PC-3 (cell line): ENCODE measurements around the gene YWHAQ. TPM values are rescaled to one million over a fixed set of nuclear protein-coding genes. Genes with fewer than 3 reads are reported as not detected.
"Not testable (repeated sequence)": the region's sequence is repeated elsewhere in the genome, so short reads cannot be mapped to it uniquely, and the experiment has no call there.

ENCODE experiments used
- ATAC-seq: fragments of 200-7000 bp; cut with Tn5 transposase; 2 replicates; pipeline ENCODE4 v1.9.1; 2020; ENCODE audit warnings: mild to moderate bottlenecking, moderate library complexity
- BruUV-seq: library from RNA; stranded (reverse); fragments of 400-500 nt; replicated peaks from 2 replicates; lab custom pipeline; 2021; lab: Mats Ljungman, UMichigan
- CTCF ChIA-PET: fragments of 300-600 bp; sonication (Branson Sonifier 250); formaldehyde crosslinking; loops from one replicate; lab custom pipeline; 2022; ENCODE audit warnings: antibody characterized with exemption; lab: Charles Lee
- POLR2A ChIA-PET: fragments of 300-600 bp; sonication (Branson Sonifier 250); formaldehyde crosslinking; loops from one replicate; lab custom pipeline; 2022; ENCODE audit warnings: antibody characterized with exemption; ENCODE audit not compliant: unreplicated experiment; lab: Charles Lee
- DNase-seq: peaks from one replicate; pipeline ENCODE4 v3.0.0-alpha.2; 2015
- H2AFZ ChIP-seq: fragments of 300-600 bp; sonication (generic); 2 replicates; pipeline ENCODE4 v1.6.0; 2016; ENCODE audit warnings: antibody characterized with exemption, low read length
- H3F3A ChIP-seq: fragments of 300-600 bp; sonication (generic); one replicate; pipeline ENCODE4 v1.6.0; 2017; ENCODE audit warnings: antibody characterized with exemption, low read length, control low read depth, mild to moderate bottlenecking; ENCODE audit not compliant: unreplicated experiment
- H3K27ac ChIP-seq: fragments of 300-600 bp; sonication (generic); 2 replicates; pipeline ENCODE4 v1.5.1; 2016; ENCODE audit warnings: mild to moderate bottlenecking, low read length
- H3K27me3 ChIP-seq: fragments of 300-600 bp; sonication (generic); 2 replicates; pipeline ENCODE4 v1.6.1; 2016; ENCODE audit warnings: low read length, mixed read lengths
- H3K36me3 ChIP-seq: fragments of 300-600 bp; sonication (generic); 2 replicates; pipeline ENCODE4 v1.6.1; 2016; ENCODE audit warnings: low read depth, mixed run types, low read length, mixed read lengths
- H3K4me1 ChIP-seq: fragments of 300-600 bp; sonication (generic); 2 replicates; pipeline ENCODE4 v1.5.1; 2016; ENCODE audit warnings: low read length; ENCODE audit not compliant: insufficient read depth
- H3K4me2 ChIP-seq: fragments of 300-600 bp; sonication (generic); 2 replicates; pipeline ENCODE4 v1.6.0; 2016; ENCODE audit warnings: low read length
- H3K4me3 ChIP-seq: fragments of 300-600 bp; sonication (generic); 2 replicates; pipeline ENCODE4 v1.5.1; 2016; ENCODE audit warnings: mild to moderate bottlenecking, low read length, mixed read lengths
- H3K79me2 ChIP-seq: fragments of 300-600 bp; sonication (generic); 2 replicates; pipeline ENCODE4 v1.6.1; 2017; ENCODE audit warnings: low read length, mixed read lengths
- H3K9ac ChIP-seq: fragments of 300-600 bp; sonication (generic); 2 replicates; pipeline ENCODE4 v1.6.0; 2016; ENCODE audit warnings: mild to moderate bottlenecking, low read length
- H3K9me2 ChIP-seq: fragments of 300-600 bp; sonication (generic); replicated peaks from 2 replicates; pipeline ENCODE4 v1.6.1; 2016; ENCODE audit warnings: mixed run types, low read length, mixed read lengths
- H3K9me3 ChIP-seq: fragments of 300-600 bp; sonication (generic); 2 replicates; pipeline ENCODE4 v1.6.1; 2016; ENCODE audit warnings: low read length, mixed read lengths
- H4K20me1 ChIP-seq: fragments of 300-600 bp; sonication (generic); 2 replicates; pipeline ENCODE4 v1.6.1; 2016; ENCODE audit warnings: low read length, mixed read lengths
- CTCF ChIP-seq: fragments of 300-600 bp; sonication (generic); conservative IDR thresholded peaks from 2 replicates; pipeline ENCODE4 v1.5.1; 2017; ENCODE audit warnings: antibody characterized with exemption, low read depth, mild to moderate bottlenecking, low read length
- EZH2 ChIP-seq: fragments of 300-600 bp; sonication (generic); IDR thresholded peaks from one replicate; pipeline ENCODE4 v1.6.1; 2017; ENCODE audit warnings: antibody characterized with exemption, mild to moderate bottlenecking, low read length; ENCODE audit not compliant: unreplicated experiment
- EZH2phosphoT487 ChIP-seq: fragments of 300-600 bp; sonication (generic); IDR thresholded peaks from 2 replicates; pipeline ENCODE4 v1.6.1; 2018; ENCODE audit warnings: mild to moderate bottlenecking, antibody characterized with exemption, low read length, borderline replicate concordance
- intact Hi-C: fragments of 100-400 bp; cut with micrococcal nuclease; formaldehyde crosslinking; loops from 2 replicates; pipeline ENCODE4 v1.9.0; 2023
- total RNA-seq: library from RNA; depleted of rRNA; stranded (reverse); fragments of >200 nt; gene quantifications from 2 replicates; pipeline ENCODE4 v1.2.3, GENCODE V29; 2014

YWHAQ gene
- total RNA-seq, 1 experiment from 2014 or later, result 377 TPM

GRCh38 chr2:9596621-9597311 is 34.0 kb downstream of the YWHAQ start:
- peaks cover 8% of the 10 kb centered on the region; the same call in 1 of the 2 replicates for H3K9me3 ChIP-seq
- intact Hi-C loops, result no loop called here
- ATAC-seq (no peak), DNase-seq (no peak)
- CTCF ChIA-PET, result interaction anchor here (0.6 kb wide), 1 partner anchor 11 kb away, joined by 3 read pairs; no protein-coding TSS in a partner anchor
- peaks cover 17% of the 10 kb centered on the region for H3K4me1 ChIP-seq
- BruUV-seq, result no TSS peak
- peaks cover 39% of the 10 kb centered on the region for H3K36me3 ChIP-seq
- no peak overlapping the region for H3K9ac ChIP-seq
- H3F3A ChIP-seq, result peaks cover under 1% of the 10 kb centered on the region
- no peak for TF ChIP-seq EZH2
- peaks cover 40% of the 10 kb centered on the region for H4K20me1 ChIP-seq
- no peak overlapping the region for H2AFZ ChIP-seq
- peaks cover 98% of the 10 kb centered on the region for H3K79me2 ChIP-seq
- POLR2A ChIA-PET, result interaction anchor here (0.5 kb wide), 1 partner anchor 246 kb away, joined by 3 read pairs; the partner anchor contains the start of gene TAF1B
- no peaks in the 10 kb centered on the region for H3K9me2 ChIP-seq
- no peaks in the 10 kb centered on the region for H3K27me3 ChIP-seq
- H3K27ac ChIP-seq, result no peak overlapping the region
- no peak overlapping the region for H3K4me2 ChIP-seq
- no peak overlapping the region for H3K4me3 ChIP-seq

- intact Hi-C loops, result no loop called here
- Histone ChIP-seq H3K9me3 (peaks cover 8% of the 10 kb centered on the region; the same call in 1 of the 2 replicates), H3K4me2 (no peak overlapping the region), H3K79me2 (peaks cover 97% of the 10 kb centered on the region), H3F3A (peaks cover 3% of the 10 kb centered on the region), H2AFZ (no peak overlapping the region), H3K9ac (no peak overlapping the region), H3K27ac (no peak overlapping the region), H3K4me1 (peaks cover 26% of the 10 kb centered on the region), H3K9me2 (no peaks in the 10 kb centered on the region), H4K20me1 (peaks cover 51% of the 10 kb centered on the region), H3K4me3 (no peak overlapping the region), H3K27me3 (no peaks in the 10 kb centered on the region), H3K36me3 (peaks cover 37% of the 10 kb centered on the region)
- no peak for TF ChIP-seq EZH2
- no peak for TF ChIP-seq CTCF
- TF ChIP-seq EZH2phosphoT487, result no peak
- ChIA-PET POLR2A (no interaction called here), CTCF (interaction anchor here (0.6 kb wide), 1 partner anchor 12 kb away, joined by 3 read pairs; no protein-coding TSS in a partner anchor)
- no TSS peak for BruUV-seq
- ATAC-seq (no peak), DNase-seq (no peak)
Measured at GRCh38 chr2:9595746-9596145, 35.1 kb downstream of the YWHAQ start.

GRCh38 chr2:9595256-9595655 is 35.5 kb downstream of the YWHAQ start:
- H3K27me3 ChIP-seq, intact Hi-C loops, BruUV-seq, H3F3A ChIP-seq, H3K9me2 ChIP-seq, H3K27ac ChIP-seq, H2AFZ ChIP-seq, POLR2A ChIA-PET, H3K4me2 ChIP-seq, H3K9ac ChIP-seq, ATAC-seq, H3K4me3 ChIP-seq, H3K9me3 ChIP-seq, DNase-seq: not testable (repeated sequence)
- CTCF ChIA-PET, result interaction anchor here (0.8 kb wide), 1 partner anchor 36 kb away, joined by 3 read pairs; no protein-coding TSS in a partner anchor
- peaks cover 33% of the 10 kb centered on the region for H3K36me3 ChIP-seq
- peaks cover 97% of the 10 kb centered on the region for H3K79me2 ChIP-seq
- H3K4me1 ChIP-seq, result peaks cover 30% of the 10 kb centered on the region
- H4K20me1 ChIP-seq, result peaks cover 56% of the 10 kb centered on the region
